Peyer's patch (tissue), 4 donors: ENCODE data around the gene NDC1. TPM values are rescaled to one million over a fixed set of nuclear protein-coding genes. Genes with fewer than 3 reads are reported as not detected.

Experiments used
- DNase-seq, 3 donors: peaks; one replicate each; pipeline ENCODE4 v3.0.0-alpha.2; 2017 to 2019
- H3K27ac ChIP-seq, 4 donors: fragments of 200-600 bp; sonication (generic); one replicate each; pipeline ENCODE4 v1.5.1; 2016 to 2019
- H3K27me3 ChIP-seq, 2 donors: fragments of 200-600 bp; sonication (generic); one replicate each; pipeline ENCODE4 v1.5.1; 2019
- H3K36me3 ChIP-seq, 3 donors: fragments of 200-600 bp; sonication (generic); one replicate each; pipeline ENCODE4 v1.5.1; 2016 to 2019
- H3K4me1 ChIP-seq, 4 donors: fragments of 200-600 bp; sonication (generic); one replicate each; pipeline ENCODE4 v1.5.1; 2016 to 2019
- H3K4me3 ChIP-seq, 4 donors: fragments of 200-600 bp; sonication (generic); 1 replicate in 3 of 4; 2 replicates in 1 of 4; pipeline ENCODE4 v1.5.1; 2016 to 2019; ENCODE audit warnings: mild to moderate bottlenecking in 1 of 4
- H3K9me3 ChIP-seq, 4 donors: fragments of 200-600 bp; sonication (generic); one replicate each; pipeline ENCODE4 v1.5.1; 2016 to 2019; ENCODE audit warnings: mild to moderate bottlenecking in 1 of 4
- POLR2A ChIP-seq, 2 donors: fragments of 450-650 bp; IDR thresholded peaks; one replicate each; pipeline ENCODE4 v1.5.1; 2017; ENCODE audit warnings: antibody characterized with exemption in 2 of 2, mild to moderate bottlenecking in 2 of 2, moderate library complexity in 2 of 2
- total RNA-seq, 4 donors: library from RNA; depleted of rRNA; stranded (reverse); fragments of >200 nt; gene quantifications; one replicate each; pipeline ENCODE4 v1.1.0, GENCODE V29; 2016
- TF ChIP-seq, protein P1 (sequence below), 6 experiments: fragments of 450-650 bp in 4 of 6; fragments of 200-600 bp in 2 of 6; sonication (generic) in 1 of 6; IDR thresholded peaks; one replicate each; pipeline ENCODE4 v1.5.1; 2017 to 2019; ENCODE audit warnings: antibody characterized with exemption in 6 of 6, mild to moderate bottlenecking in 3 of 6, moderate library complexity in 1 of 6

NDC1 gene
- total RNA-seq, 4 donors from 2014 or later = 4.2 to 8.3 (median 6.7) TPM

- Histone ChIP-seq H3K27me3 (no peaks in the 10 kb centered on the region), H3K4me3 (no peak overlapping the region), H3K27ac (no peak overlapping the region), H3K9me3 (no peaks in the 10 kb centered on the region), H3K36me3 (peaks cover 0 to 44% (median 0%) of the 10 kb centered on the region in 3 donors), H3K4me1 (no peaks in the 10 kb centered on the region)
- TF ChIP-seq POLR2A (IDR thresholded peaks at IDR 0.05) = no peak
- TF ChIP-seq, protein P1, sequence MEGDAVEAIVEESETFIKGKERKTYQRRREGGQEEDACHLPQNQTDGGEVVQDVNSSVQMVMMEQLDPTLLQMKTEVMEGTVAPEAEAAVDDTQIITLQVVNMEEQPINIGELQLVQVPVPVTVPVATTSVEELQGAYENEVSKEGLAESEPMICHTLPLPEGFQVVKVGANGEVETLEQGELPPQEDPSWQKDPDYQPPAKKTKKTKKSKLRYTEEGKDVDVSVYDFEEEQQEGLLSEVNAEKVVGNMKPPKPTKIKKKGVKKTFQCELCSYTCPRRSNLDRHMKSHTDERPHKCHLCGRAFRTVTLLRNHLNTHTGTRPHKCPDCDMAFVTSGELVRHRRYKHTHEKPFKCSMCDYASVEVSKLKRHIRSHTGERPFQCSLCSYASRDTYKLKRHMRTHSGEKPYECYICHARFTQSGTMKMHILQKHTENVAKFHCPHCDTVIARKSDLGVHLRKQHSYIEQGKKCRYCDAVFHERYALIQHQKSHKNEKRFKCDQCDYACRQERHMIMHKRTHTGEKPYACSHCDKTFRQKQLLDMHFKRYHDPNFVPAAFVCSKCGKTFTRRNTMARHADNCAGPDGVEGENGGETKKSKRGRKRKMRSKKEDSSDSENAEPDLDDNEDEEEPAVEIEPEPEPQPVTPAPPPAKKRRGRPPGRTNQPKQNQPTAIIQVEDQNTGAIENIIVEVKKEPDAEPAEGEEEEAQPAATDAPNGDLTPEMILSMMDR (IDR thresholded peaks at IDR 0.05) = no peak
- DNase-seq = no peak
These were observed 50.4 kb downstream of the NDC1 start for GRCh38 chr1:53787655-53788054.

DNA sequence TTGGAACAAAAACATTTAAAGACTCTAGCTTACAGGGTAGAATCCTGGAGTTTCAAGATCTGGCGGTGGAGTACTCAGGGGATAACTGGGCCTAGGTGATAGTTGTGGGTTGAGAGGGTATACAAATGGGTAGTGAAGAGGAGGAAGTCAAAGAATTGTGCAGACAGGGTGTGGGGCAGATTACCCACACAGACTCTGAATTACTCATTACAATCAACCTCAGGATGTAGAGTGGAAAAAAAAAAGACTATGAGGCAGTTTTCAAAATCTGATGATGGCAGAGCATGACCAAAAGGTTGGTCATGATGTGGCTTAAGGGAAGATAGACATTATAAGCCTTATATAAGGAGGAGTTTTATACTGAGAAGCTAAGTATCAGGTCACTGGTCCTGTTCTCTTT is 55.0 kb downstream of the NDC1 start:
- Histone ChIP-seq H3K27me3 (no peaks in the 10 kb centered on the region), H3K4me1 (no peaks in the 10 kb centered on the region), H3K4me3 (no peak overlapping the region), H3K9me3 (no peaks in the 10 kb centered on the region), H3K36me3 (peaks cover 0 to 32% (median 0%) of the 10 kb centered on the region in 3 donors), H3K27ac (no peak overlapping the region)
- no peak for DNase-seq
- TF ChIP-seq, protein P1 (IDR thresholded peaks at IDR 0.05) = no peak
- no peak for TF ChIP-seq POLR2A (IDR thresholded peaks at IDR 0.05)

- no peaks in the 10 kb centered on the region for H3K4me1 ChIP-seq
- no peak for DNase-seq
- no peaks in the 10 kb centered on the region for H3K27me3 ChIP-seq
- H3K27ac ChIP-seq = no peak overlapping the region
- no peak for TF ChIP-seq POLR2A (IDR thresholded peaks at IDR 0.05)
- TF ChIP-seq, protein P1 (IDR thresholded peaks at IDR 0.05) = no peak
- H3K9me3 ChIP-seq = no peaks in the 10 kb centered on the region
- H3K36me3 ChIP-seq = peaks cover 0 to 24% (median 0%) of the 10 kb centered on the region in 3 donors
- H3K4me3 ChIP-seq = no peak overlapping the region
These were observed 56.4 kb downstream of the NDC1 start for GRCh38 chr1:53781654-53782053.

DNA sequence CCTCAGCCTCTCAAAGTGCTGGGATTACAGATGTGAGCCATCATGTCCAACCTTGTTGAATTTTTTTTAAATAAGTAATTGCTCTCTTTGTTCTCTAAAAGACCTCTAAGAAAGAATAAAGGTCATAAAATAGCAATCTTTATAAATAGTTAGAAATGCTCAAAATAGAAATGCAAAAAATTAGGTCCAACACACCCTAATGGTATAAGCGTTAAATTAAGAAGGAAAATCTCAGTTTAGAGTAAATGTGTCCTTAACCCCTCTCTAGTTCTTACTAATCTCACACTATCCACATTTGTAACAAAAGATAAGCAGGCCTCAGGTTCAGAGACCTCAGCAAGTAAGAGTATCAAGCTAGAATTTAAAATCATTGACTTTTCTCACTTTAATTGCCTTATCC is 60.8 kb downstream of the NDC1 start:
- no peak for DNase-seq
- Histone ChIP-seq H3K9me3 (no peaks in the 10 kb centered on the region), H3K36me3 (no peaks in the 10 kb centered on the region), H3K27ac (no peak overlapping the region), H3K4me1 (no peaks in the 10 kb centered on the region), H3K4me3 (no peak overlapping the region), H3K27me3 (no peaks in the 10 kb centered on the region)
- TF ChIP-seq, protein P1 (IDR thresholded peaks at IDR 0.05) = no peak
- no peak for TF ChIP-seq POLR2A (IDR thresholded peaks at IDR 0.05)

DNA sequence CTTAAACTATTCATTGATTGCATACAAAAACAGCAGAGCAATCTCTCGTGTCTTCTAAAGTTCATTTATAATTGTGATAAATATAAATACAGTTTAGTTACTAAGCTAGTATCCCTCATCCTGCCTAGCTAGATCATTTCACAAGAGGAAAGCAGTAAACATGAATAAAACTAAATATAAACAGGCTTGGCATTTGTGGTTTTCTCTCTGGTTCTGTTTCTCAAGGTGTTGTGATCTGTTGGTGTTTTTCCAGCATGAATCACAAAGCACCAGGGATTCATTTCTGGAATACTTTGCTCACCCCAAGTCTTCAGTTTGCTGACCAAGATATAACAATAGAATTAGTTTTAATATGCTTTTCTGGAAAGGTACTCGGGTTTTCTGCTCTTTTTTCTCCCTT is 66.4 kb downstream of the NDC1 start:
- TF ChIP-seq, protein P1 (IDR thresholded peaks at IDR 0.05) = no peak
- no peak for TF ChIP-seq POLR2A (IDR thresholded peaks at IDR 0.05)
- H3K9me3 ChIP-seq = no peaks in the 10 kb centered on the region
- H3K4me1 ChIP-seq = no peaks in the 10 kb centered on the region
- no peak for DNase-seq
- no peak overlapping the region for H3K27ac ChIP-seq
- H3K27me3 ChIP-seq = no peaks in the 10 kb centered on the region
- H3K4me3 ChIP-seq = no peak overlapping the region
- H3K36me3 ChIP-seq = no peaks in the 10 kb centered on the region

DNA sequence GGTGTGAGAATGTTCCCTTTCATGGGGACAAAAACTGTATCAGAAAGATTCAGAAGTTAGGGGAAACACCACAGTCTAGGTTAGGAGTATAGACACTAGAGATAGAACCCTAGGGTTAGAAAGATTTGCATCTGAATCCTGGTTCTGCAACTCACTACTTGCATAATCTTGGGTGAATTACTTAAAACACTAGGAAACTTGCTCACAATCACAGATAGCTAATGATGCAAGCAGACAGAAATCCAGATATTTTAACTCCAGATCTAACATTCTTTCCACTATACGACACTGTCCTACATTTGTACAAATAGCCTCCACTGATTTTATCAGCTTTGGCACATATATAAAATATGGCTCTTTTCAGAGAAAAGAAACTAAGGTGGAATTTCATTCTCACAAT is 68.3 kb downstream of the NDC1 start:
- no peak overlapping the region for H3K27ac ChIP-seq
- no peaks in the 10 kb centered on the region for H3K4me1 ChIP-seq
- no peaks in the 10 kb centered on the region for H3K27me3 ChIP-seq
- TF ChIP-seq, protein P1 (IDR thresholded peaks at IDR 0.05) = no peak
- TF ChIP-seq POLR2A (IDR thresholded peaks at IDR 0.05) = no peak
- H3K9me3 ChIP-seq = no peaks in the 10 kb centered on the region
- H3K36me3 ChIP-seq = no peaks in the 10 kb centered on the region
- no peak for DNase-seq
- H3K4me3 ChIP-seq = no peak overlapping the region
